SKM-1 (cell line): ENCODE results near the gene SLC16A5.
"Not testable (repeated sequence)": the region's sequence is repeated elsewhere in the genome, so short reads cannot be mapped to it uniquely, and the experiment has no call there.

Experiments used
- DNase-seq: peaks from one replicate; lab custom pipeline; 2025; ENCODE audit not compliant: unreplicated experiment; lab: John Stamatoyannopoulos, UW

Gene SLC16A5

DNA sequence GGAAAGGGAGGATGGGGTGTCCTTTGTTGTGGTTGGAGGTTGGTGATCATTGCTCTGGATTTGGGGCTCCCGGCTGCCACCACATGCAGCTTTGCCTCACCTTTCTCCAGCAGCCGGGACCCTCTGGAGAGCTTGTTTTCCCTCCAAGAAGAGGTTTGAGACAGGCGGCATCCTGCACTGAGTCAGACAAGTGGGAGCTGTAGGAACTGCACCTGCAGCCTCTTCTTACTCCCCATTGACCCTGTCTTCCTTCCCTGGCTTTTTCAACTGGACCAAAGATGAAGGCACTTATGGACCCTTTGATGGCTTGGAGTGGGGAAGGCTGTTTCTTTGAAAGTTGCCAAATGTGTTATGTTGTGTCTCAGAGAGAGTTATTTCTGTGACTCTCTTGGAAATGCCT is 24.1 kb upstream of the SLC16A5 start:
- DNase-seq: no peak

DNA sequence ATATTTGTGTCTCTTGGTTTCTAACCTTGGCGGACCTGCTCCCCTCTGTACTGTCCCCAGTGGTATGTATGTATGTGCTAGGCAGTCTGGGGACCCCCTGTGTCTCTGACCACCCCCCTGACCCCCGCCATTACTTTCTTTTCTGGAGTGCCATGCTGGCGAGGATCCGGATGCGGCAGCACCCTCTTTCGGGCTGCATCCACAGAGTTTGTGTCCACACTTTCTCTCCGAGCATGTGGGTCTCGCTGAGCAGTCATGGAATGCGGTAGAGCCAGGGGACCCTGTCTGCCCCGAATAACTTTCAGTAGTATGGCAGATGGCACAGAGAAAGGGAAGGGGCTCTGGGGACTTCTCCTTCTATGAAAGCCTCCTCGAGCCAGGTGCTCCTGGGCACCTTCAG is 23.7 kb upstream of the SLC16A5 start:
- no peak for DNase-seq

DNA sequence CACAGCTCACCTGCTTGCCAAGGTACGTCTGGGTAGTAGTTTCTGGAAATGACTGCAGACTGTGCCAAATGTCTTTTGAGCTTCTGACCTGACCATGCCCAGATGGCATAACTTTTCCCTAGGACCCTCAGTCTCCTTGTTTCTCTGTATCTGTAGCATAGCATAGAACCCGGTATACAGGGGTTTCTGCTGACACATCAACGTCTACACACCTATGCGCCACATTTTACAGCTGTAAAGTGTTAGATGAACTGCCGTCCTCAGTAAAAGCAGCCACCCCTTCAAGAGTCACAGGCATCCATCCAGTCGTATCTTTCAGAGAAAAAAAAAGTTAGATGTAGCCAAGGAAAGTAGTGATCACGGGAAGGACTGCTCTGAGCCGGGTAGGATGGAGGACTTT is 23.3 kb upstream of the SLC16A5 start:
- no peak for DNase-seq

DNA sequence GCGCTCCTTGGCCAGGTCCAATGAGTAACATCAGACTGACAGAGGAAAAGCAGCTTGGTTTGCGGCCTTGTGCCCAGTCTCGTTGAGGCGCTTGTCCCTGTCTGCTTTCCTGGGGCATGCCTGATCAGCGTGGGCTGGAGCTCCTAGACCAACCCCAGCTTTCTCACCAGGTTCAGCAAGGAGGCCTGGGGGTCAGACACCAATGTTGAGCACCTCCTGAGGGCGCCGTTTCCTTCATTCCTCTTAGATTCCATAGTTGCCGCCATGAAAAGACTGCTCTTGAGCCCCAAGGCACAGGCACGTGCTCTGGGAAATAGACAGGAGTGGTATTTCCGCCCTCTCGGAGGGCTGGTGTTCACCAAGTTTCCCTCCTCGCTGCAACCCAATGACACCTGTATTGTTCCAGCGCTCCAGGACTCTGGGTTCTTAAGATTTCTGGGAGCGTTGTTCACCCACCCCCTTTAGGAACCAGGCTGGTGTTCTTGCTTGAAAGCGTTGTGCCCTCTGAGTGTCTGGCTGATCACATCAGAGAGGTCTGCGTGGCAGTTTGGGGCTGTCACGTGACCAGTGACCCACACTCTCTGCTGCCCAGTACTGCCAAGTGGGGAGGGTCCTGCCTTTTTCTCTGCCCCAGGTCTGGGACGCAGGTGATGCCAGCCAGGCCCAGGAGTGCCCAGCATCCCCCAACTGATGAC is 22.7 kb upstream of the SLC16A5 start:
- DNase-seq: no peak

DNA sequence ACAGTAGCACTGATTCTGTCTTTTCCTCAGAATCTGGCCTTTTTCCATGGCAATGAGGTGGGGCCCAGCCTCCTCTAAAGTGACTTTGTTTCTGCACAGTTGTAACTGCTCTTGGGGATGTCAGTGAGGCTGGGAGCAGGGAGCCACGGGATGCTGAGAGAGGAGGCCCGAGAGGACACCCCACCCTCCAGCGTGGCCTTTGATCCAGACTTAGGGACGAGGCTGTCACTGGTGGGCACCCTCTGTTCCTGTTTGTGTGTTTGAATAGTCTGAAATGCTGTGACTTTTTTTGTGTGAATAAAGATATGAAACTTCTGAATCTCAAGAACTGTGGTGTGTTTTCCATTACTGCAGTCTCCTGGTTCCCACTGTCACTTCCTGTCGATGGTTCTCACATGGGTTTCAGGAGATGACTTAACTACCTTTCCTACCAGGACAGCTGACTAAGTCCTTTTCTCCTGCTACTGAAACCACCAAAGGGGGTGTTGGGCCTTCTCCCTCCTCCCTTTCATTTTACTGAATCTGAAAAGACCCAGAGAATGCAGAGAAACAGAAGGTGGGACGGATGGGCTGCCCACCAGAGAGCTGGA is 22.1 kb upstream of the SLC16A5 start:
- DNase-seq: no peak

DNA sequence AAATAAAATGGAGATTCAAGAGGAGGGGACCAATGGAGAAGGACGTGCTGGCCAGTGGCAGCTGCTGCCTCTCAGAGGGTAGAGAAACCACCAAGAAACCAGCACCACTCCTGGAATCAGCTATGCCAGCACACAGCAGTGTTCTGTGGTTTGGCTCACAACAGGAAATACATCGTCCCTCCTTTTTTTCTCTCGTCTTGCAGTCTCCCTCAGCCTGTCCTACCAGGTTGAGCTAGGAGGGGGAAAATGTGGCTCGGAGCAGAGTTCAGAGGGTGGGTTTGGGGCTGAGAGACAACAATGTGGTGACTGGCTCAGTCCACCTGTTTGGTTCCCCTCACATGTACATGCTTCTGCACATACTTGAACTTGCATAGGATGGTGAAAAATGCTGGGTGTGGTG is 19.9 kb upstream of the SLC16A5 start:
- no peak for DNase-seq

DNA sequence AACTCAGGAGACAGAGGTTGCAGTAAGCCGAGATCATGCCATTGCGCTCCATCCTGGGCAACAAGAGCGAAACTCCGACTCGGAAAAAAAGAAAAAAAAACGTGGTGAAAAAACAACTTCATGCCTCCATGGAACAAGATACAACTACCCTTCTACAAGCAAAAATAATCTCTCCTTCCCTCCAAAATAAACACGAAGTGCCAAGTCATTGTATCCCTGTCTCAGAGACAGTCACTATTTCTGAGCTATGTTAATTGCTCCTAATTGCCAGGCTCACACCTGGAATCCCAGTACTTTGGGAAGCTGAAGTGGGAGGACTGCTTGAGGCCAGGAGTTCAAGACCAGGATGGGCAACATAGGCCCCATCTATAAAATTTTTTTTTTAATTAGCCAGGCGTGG is 19.0 kb upstream of the SLC16A5 start:
- DNase-seq: no peak

DNA sequence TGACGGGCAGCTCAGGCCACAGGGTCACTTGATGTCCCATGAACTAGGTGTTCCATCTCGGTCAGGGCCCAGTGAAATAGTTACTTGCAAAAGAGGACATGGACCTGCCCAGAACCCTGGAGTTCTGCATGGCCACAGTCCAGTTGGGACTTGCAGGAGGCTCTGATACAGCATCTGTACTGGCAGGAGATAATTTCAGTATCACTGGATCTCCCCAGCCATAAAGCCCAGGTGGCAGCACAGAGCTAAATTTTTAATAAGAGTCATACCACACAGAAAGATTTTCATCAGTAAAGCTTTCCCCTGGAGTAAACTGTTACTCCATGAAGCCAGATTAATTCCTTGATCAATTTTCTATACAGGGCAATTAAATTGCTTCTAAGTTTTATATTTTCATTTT is 18.0 kb upstream of the SLC16A5 start:
- no peak for DNase-seq

DNA sequence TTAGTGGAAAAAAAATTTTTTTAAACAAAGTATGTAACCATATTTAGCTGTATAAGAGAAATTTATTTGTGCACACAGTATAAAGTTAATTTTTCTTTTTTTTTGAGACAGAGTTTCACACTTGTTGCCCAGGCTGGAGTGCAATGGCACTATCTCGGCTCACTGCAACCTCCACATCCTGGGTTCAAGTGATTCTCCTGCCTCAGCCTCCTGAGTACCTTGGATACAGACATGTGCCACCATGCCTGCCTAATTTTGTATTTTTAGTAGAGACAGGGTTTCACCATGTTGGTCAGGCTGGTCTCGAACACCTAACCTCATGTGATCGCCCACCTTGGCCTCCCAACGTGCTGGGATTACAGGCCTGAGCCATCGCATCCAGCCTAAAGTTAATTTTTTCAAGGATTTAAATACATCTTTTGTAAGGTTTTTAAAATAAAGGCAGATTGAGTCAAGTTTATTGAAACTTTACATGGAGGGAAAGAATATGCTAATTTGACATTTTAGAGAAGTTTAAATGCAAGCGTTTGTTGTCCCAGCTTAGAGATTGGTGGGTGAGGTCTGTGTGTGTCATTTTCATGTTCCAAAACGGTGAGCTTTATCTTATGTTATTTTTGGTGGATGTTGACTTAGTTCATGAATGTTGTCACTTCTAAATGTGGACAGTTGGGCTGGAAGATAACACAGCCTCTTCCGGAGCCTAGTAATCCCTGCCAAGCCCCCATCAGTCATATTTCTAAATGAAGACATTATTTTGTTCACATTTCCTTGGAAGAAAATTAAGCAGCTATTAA is 16.1 kb upstream of the SLC16A5 start:
- DNase-seq: not testable (repeated sequence)

DNA sequence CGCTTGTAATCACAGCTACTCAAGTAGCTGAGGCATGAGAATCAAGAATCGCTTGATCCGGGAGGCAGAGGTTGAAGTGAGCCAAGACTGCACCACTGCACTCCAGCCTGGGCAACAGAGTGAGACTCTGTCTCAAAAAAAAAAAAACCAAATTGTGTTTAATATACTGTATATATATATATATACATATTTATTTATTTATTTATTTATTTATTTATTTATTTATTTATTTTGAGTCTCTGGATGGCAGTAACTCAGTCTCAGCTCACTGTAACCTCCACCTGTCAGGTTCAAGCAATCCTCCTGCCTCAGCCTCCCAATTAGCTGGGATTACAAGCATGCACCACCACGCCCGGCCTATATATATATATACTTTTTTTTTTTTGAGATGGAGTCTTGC is 14.8 kb upstream of the SLC16A5 start:
- not testable (repeated sequence) for DNase-seq

DNA sequence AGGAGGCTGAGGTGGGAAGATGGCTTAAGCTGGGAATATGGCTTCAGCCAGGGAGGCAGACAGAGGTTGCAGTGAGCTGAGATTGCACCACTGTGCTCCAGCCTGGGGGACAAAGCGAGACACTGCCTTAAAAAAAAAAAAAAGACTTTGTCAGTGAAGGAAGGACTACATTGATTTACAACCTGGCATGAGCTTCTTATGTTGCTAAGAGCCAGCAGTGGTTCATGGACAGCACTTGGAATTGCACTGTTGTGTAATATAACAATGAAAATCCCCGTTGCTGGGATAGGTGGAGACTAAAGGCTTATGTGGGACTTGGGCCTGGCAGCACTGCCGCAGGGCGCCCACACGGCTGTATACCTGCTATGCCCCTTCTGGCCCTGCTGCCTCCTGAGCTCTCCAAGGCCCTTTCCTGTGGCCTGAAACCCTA is 14.1 kb upstream of the SLC16A5 start:
- no peak for DNase-seq

DNA sequence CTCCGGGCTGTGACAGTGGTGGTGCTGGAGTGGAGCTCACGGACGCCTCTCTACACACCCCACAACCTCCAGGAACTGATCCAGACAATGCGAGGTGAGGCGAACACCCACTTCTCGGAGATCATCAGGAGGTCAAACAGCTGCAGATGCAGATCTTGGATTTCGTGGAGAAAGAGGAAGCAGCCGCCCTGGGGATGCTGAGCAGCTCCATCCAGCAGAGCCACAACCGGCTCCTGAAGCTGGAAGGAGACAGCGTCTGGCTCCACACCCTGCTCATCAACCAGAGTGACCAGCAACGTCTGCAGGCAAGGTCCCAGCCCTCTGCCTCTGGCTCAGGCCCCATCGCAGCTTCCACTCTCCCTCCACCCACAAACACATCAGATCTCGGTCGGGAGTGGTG is 13.2 kb upstream of the SLC16A5 start:
- DNase-seq: no peak

DNA sequence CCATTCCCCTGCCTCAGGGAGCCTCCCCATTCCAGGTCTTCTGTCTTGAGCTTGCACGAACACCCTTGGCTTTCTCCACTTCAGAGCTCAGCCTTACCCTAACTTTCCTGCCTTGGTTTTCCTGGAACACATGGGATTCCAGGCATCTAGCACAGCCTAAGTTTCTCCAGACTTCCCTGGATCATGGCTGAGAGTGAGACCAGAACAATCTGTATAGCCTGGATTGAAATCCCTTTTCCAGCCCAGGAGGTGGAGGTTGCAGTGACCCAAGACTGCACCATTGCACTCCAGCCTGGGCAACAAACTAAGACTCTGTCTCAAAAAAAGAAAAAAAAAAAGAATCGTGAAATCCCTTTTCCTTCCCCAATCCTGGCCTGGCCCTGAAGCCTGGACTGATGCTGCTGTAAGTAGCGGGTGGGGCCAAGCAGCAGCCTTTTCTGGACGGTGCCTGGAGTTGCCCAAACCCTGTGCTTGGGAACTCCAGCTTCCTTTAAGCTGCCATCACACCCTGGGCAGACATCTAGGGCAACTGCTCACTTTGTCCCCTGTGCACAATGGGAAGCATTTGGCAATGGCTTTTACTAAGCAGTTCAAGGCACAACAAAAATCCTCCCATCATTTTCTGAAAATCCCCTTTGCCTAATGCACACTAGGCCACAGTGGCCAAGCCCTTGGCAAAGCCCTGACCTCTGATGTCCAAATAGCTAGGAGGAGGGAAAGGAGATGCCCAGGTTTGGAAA is 12.0 kb upstream of the SLC16A5 start:
- no peak for DNase-seq

DNA sequence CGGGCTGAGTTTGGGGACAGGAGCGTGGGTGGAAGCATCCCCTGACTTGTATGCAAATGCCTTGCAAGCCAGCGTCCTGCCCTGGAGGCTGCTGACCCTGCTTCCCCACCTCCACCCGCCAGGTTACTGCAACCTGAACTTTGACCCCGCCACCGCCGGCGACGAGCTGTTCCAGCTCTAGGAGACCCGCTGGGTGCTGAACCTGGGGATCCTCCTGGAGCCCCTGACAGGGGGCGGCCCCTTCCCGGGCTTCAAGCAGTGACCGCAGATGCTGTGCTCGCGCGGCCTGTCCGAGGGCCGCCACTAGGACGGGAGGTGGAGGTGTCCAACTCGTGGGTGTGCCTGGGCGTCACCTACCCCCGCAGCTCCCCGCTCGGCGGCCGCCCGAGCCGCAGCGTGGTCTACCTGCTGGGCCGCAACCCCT is 10.7 kb upstream of the SLC16A5 start:
- DNase-seq: no peak

DNA sequence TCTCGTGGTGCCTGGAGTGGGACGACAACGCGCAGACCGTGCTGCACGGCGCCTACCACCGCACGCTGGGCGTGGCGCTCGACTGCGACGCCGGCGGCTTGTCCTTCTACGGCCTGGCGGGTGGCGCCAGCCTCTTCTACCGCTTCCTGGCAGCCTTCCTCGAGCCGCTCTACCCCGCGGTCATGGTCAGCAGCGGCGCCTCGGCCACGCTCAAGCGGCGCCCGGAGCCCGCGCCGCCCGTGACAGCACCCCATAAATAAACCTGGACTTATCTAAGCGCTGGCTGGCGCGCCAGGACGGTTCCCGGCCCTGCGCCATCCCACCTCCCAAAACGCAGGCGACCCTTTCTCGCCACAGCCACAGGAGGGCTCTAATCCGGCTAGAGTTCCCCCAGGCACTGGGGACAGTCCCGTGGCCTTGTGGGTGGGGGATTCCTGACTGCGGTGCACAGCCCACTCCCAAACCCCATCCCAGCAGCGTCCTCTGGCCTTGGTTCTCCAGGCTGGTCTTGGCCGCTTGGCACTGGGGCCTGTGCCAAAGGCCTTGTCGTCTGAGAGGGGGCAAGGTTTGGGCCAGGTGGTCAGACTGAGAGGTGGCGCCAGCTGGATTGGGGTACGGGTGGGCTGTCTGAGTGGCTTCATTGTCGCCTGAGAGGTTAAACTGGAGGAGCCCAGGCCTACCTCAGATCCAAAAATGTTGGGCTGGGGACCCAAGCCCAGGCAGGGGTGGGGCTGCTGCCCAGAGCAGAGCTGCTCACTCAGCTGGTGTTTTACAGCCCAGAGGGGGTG is 10.1 kb upstream of the SLC16A5 start:
- DNase-seq: no peak

DNA sequence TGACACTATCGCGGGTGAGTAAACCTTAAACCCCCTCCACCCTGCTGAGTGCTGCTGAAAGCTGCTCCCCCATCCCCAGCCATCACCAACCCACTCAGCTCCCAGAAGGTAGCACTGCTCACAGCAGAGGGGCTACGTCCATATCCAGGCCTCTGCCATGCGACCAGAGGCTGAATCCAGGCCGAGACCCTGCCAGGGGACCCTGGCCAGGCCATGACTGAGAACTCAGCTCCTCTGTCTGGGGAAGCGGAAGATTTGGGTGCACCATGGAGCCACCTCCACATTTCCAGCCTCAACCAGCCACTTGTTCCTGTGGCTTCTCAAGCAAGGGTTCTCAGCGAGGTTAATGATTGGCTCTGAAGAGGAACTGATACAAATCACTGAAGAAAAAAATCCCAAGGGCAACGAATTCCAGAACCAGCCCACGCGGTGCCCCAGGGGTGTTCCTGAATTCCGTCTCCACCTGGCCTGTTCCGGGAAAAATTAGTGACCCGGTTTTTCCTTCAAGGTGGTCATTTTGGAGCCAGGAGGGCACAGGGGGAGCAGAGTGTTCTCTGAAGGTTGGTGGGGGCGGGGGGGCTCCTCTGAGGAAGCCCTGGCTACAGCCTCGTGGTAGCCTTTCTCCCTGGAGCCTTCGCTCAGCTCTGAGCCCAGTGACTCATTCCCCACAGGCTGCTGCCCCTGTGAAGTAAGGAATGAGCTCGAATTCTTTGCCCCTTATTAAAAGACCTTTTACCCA is 9.3 kb upstream of the SLC16A5 start:
- DNase-seq: no peak

DNA sequence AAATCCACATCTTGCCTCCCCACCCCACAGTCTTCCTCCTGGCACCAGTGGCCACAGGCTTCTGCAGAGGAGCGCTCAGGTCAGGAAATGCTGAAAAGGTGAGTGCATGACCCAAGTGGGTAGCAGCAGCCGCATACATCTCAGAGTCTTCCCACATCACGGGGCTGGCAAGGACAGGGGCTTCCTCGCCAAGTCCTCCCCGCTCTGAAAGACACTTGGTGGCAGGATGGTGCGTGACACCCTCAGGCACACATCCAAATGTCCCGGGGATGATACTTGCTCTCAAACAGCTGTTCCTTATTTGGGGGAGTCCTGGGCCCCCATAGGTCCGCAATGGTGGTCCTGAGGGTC is 8.8 kb upstream of the SLC16A5 start:
- DNase-seq: no peak

DNA sequence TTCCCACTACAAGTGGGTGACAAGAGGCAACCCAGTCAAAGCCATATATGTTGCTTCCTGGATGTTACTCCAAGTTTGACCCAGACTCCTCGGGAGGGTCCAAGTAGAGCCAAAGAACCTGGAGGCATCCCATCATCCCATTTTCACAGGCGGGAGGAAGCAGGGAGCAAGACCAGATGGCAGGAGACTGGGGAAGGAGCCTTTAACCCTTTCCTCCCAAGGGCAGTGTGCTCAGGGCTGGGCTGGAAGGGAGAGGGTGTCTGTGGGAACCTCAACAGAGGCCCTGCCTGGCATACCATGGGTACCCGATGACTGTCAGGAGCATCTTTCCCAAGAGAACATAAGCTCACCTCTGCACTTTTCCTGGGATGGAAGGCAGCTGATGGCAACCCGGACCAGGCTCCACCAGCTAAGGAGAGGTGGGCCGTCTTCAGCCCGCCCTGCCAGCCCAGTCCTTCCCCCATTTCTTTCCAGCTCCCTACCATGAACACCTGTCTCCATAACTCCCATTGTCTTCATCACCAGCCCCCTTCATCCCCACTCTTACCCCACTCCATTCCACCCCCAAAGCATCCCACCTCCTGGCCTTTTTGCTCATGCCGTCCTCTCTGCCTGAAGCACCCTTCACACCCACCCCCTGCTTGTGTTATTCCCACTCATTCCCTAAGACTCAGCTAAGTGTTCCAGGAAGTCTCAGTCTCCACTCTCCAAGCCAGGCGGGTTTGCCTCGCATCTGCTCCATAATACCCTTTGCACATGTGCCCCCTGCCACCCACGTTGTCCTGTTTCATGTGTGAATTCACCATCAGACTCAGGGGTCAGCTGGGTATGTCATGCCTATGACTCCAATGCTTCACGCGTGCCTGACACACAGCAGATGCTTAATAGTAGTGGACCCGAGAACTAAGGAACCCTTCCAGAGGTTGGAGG is 5.9 kb upstream of the SLC16A5 start:
- DNase-seq: no peak

DNA sequence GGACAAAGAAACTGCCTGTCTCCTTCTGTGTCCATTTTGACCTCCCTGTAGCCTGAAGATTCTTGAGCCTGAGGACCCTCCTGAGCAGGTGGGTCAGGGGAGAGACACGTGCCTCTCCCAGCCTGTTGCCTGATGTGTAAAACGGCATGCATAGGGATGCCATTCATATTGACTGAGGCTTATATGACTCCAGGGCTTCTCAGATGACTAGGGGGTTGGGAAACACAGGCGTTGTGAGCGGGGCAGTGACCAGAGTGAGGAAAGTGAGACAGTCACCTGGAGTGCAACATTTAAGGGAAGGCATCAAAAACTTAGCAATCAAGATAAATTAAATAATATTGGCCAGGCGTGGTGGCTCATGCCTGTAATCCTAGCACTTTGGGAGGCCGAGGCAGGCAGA is 5.1 kb upstream of the SLC16A5 start:
- DNase-seq: no peak
